Measurements from ENCODE around the gene ABCA5.

ABCA5 gene

DNA sequence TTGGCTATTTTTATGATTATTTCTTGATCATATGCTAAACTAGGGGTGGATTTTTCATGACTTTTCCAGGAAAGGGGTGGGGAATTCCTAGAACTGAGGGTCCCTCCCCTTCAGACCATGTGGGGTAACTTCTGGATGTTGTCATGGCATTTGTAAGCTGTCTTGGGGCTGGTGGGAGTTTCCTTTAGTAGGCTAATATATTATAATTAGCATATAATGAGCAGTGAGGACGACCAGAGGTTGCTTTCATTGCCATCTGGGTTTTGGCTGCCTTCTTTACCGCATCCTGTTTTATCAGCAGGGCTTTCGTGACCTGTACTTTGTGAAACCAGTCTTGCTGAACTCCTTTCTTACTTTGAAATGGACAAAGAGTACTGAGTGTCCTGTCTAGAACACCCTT, 40.4 kb upstream of the ABCA5 start:
- Histone ChIP-seq H3K9ac (ENCODE audit: low read length) (no peak overlapping the region), H3K9me3 (ENCODE audit: insufficient read depth, low read length) (no peaks in the 10 kb centered on the region), H3K27me3 (ENCODE audit: low read depth, low read length) (no peaks in the 10 kb centered on the region), H3K36me3 (replicated peaks; ENCODE audit: low read depth, low read length) (no peaks in the 10 kb centered on the region), H3K4me2 (ENCODE audit: low read length) (no peak overlapping the region), H3K27ac (ENCODE audit: low read length) (no peak overlapping the region), H2AFZ (ENCODE audit: low read depth, low read length) (no peak overlapping the region), H4K20me1 (ENCODE audit: insufficient read depth, low read length) (no peaks in the 10 kb centered on the region), H3K4me3 (ENCODE audit: low read length) (no peak overlapping the region), H3K79me2 (ENCODE audit: low read length) (no peaks in the 10 kb centered on the region), H3K4me1 (ENCODE audit: low read length) (no peaks in the 10 kb centered on the region)
- TF ChIP-seq EZH2phosphoT487 (IDR thresholded peaks at IDR 0.05; ENCODE audit: low read depth) = no peak
- TF ChIP-seq, protein P1, sequence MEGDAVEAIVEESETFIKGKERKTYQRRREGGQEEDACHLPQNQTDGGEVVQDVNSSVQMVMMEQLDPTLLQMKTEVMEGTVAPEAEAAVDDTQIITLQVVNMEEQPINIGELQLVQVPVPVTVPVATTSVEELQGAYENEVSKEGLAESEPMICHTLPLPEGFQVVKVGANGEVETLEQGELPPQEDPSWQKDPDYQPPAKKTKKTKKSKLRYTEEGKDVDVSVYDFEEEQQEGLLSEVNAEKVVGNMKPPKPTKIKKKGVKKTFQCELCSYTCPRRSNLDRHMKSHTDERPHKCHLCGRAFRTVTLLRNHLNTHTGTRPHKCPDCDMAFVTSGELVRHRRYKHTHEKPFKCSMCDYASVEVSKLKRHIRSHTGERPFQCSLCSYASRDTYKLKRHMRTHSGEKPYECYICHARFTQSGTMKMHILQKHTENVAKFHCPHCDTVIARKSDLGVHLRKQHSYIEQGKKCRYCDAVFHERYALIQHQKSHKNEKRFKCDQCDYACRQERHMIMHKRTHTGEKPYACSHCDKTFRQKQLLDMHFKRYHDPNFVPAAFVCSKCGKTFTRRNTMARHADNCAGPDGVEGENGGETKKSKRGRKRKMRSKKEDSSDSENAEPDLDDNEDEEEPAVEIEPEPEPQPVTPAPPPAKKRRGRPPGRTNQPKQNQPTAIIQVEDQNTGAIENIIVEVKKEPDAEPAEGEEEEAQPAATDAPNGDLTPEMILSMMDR (IDR thresholded peaks at IDR 0.05; ENCODE audit: low read depth, low read length) = no peak

- Histone ChIP-seq H3K9me3 (ENCODE audit: insufficient read depth, low read length) (no peaks in the 10 kb centered on the region), H3K4me1 (ENCODE audit: low read length) (peaks cover 9% of the 10 kb centered on the region), H3K27ac (ENCODE audit: low read length) (no peak overlapping the region), H3K4me2 (ENCODE audit: low read length) (no peak overlapping the region), H4K20me1 (ENCODE audit: insufficient read depth, low read length) (no peaks in the 10 kb centered on the region), H3K4me3 (ENCODE audit: low read length) (no peak overlapping the region), H3K36me3 (replicated peaks; ENCODE audit: low read depth, low read length) (no peaks in the 10 kb centered on the region), H2AFZ (ENCODE audit: low read depth, low read length) (no peak overlapping the region), H3K9ac (ENCODE audit: low read length) (no peak overlapping the region), H3K27me3 (ENCODE audit: low read depth, low read length) (no peaks in the 10 kb centered on the region), H3K79me2 (ENCODE audit: low read length) (no peaks in the 10 kb centered on the region)
- no peak for TF ChIP-seq EZH2phosphoT487 (IDR thresholded peaks at IDR 0.05; ENCODE audit: low read depth)
- TF ChIP-seq, protein P1 (IDR thresholded peaks at IDR 0.05; ENCODE audit: low read depth, low read length) = no peak
These were observed 36.7 kb upstream of the ABCA5 start for GRCh38 chr17:69363488-69364210.

DNA sequence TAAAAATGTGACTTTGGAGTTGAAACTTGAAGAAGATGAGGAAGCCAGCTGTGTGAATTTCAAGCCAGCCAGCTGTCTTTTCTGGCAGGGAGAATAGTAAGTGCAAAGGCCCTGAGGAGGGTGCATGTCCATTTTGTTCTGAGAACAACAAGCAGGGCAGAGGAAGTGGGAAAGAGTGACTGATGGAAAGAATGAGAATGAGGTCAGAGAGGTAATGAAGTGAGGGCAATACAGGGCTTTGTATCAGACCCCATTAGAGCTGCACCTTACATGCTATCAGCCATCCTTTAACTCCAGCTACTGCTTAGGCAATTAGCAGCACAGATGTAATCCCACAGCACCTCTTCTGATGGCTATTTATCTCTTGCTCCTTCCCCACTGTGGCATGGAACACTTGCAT, 34.2 kb upstream of the ABCA5 start:
- Histone ChIP-seq H3K9me3 (ENCODE audit: insufficient read depth, low read length) (no peaks in the 10 kb centered on the region), H3K4me2 (ENCODE audit: low read length) (no peak overlapping the region), H3K4me1 (ENCODE audit: low read length) (peaks cover 13% of the 10 kb centered on the region), H3K27me3 (ENCODE audit: low read depth, low read length) (no peaks in the 10 kb centered on the region), H3K9ac (ENCODE audit: low read length) (no peak overlapping the region), H3K79me2 (ENCODE audit: low read length) (no peaks in the 10 kb centered on the region), H3K4me3 (ENCODE audit: low read length) (no peak overlapping the region), H4K20me1 (ENCODE audit: insufficient read depth, low read length) (no peaks in the 10 kb centered on the region), H2AFZ (ENCODE audit: low read depth, low read length) (no peak overlapping the region), H3K36me3 (replicated peaks; ENCODE audit: low read depth, low read length) (no peaks in the 10 kb centered on the region), H3K27ac (ENCODE audit: low read length) (no peak overlapping the region)
- TF ChIP-seq EZH2phosphoT487 (IDR thresholded peaks at IDR 0.05; ENCODE audit: low read depth) = no peak
- TF ChIP-seq, protein P1 (IDR thresholded peaks at IDR 0.05; ENCODE audit: low read depth, low read length) = no peak

DNA sequence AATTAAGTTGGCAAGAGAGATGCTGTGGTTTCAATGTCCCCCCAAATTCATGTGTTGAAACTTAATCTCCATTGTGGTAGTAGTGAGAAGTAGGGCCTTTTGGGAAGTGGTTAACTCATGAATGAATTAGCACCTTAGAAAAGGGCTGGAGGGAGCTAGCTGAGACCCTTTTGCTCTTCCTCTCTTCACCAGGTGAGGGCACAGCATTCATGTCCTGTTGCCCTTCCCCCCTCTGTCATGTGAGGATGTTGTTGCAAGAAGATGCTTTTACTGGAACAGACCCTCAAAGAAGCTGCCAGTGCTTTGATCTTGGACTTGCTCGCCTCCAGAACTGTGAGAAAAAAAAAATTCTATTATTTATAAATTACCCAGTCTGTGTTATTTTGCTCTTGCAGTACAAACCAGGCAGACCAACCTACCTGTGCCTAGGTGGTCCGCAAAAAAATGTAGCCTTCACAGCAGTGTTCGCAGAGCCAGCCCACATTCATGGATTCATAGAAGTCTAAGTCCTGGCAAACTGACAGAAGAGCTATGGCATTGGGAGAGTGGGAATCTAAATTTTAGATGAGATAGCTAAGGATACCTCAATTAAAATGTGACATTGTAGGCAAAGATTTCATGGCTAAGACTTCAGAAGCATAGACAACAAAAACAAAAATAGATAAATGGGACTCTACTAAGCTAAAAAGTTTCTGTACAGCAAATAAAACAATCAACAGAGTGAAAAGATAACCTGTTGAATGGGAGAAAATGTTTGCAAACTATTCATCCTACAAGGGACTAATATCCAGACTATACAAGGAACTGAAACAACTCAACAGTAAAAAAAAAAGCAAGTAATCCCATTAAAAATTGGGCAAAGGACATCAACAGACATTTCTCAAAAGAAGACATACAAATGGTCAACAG, 32.0 kb upstream of the ABCA5 start:
- Histone ChIP-seq H3K4me2 (ENCODE audit: low read length) (no peak overlapping the region), H3K9me3 (ENCODE audit: insufficient read depth, low read length) (no peaks in the 10 kb centered on the region), H3K27ac (ENCODE audit: low read length) (no peak overlapping the region), H3K79me2 (ENCODE audit: low read length) (no peaks in the 10 kb centered on the region), H3K36me3 (replicated peaks; ENCODE audit: low read depth, low read length) (no peaks in the 10 kb centered on the region), H2AFZ (ENCODE audit: low read depth, low read length) (no peak overlapping the region), H3K27me3 (ENCODE audit: low read depth, low read length) (no peaks in the 10 kb centered on the region), H3K4me1 (ENCODE audit: low read length) (peaks cover 13% of the 10 kb centered on the region), H3K4me3 (ENCODE audit: low read length) (no peak overlapping the region), H4K20me1 (ENCODE audit: insufficient read depth, low read length) (no peaks in the 10 kb centered on the region), H3K9ac (ENCODE audit: low read length) (no peak overlapping the region)
- TF ChIP-seq, protein P1 (IDR thresholded peaks at IDR 0.05; ENCODE audit: low read depth, low read length) = peak; percentile 59
- TF ChIP-seq EZH2phosphoT487 (IDR thresholded peaks at IDR 0.05; ENCODE audit: low read depth) = no peak
